Measurements from ENCODE around the gene ARHGEF19. TPM values are rescaled to one million over a fixed set of nuclear protein-coding genes. Genes with fewer than 3 reads are reported as not detected.
A peak's percentile ranks its signal among the peaks of the same experiment; 100 is the strongest.

Gene ARHGEF19
- total and polyA plus RNA-seq, 9 of the 15 experiments (the other 6 are each of a cell fraction or from before 2014, with no cell fraction given), result 0.73 to 21.0 (median 5.2) TPM

DNA sequence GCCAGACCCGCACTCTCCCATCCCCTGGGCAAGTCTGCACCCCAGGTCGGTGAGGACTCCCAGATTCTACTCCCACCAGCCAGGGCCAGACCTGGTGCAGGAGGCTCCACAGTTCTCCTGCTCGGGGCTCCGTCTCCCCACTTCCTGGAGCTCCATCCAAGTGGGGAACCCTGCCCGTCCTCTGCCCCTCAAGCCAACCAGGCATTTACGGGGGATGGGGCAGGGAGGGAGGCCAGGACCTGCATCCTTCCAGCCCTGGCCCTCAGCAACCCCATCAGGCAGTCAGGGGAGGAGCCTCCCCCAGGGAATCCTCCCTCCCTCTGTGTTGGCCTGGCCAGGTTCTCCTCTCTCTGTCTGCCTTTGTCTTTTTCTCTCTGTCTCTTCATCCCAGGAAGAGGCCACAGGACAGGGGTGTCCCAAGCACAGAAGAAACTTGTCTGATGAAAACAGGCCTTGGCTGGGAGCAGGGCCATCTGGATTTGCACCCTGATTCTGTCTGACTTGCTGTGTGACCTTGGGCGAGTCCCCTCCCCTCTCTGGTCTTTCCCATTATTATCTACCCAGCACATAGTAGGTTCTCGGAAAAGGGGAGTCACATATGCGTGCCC is 38.1 kb downstream of the ARHGEF19 start (continued):
- TF ChIP-seq REST (IDR thresholded peaks at IDR 0.05; ENCODE audit: borderline replicate concordance) (no peak), REST (CRISPR knock-in tag; IDR thresholded peaks at IDR 0.05; ENCODE audit: low read depth) (no peak), ZNF197 (CRISPR knock-in tag; IDR thresholded peaks at IDR 0.05; ENCODE audit: low read depth) (no peak), ZNF232 (CRISPR knock-in tag; IDR thresholded peaks at IDR 0.05) (no peak), ZFP36 (IDR thresholded peaks at IDR 0.05; ENCODE audit: low read depth, low read length, partially characterized antibody) (peak; percentile 86), PTBP1 (IDR thresholded peaks at IDR 0.05; ENCODE audit: low read depth, low read length) (0 out of 2 replicates have a peak, but pooled peaks have one; percentile 52), RBM25 (IDR thresholded peaks at IDR 0.05; ENCODE audit: low read depth, low read length, severe bottlenecking) (peak; percentile 91), ZEB2 (IDR thresholded peaks at IDR 0.05) (no peak), MAX (CRISPR knock-in tag; IDR thresholded peaks at IDR 0.05) (no peak), RAD21 (CRISPR knock-in tag; conservative IDR thresholded peaks at IDR 0.05 in 1 of 2, IDR thresholded peaks at IDR 0.05 in 1 of 2) (no peak), MAZ (CRISPR knock-in tag; conservative IDR thresholded peaks at IDR 0.05 in 1 of 2, IDR thresholded peaks at IDR 0.05 in 1 of 2) (no peak), RCOR1 (IDR thresholded peaks at IDR 0.05; ENCODE audit: borderline replicate concordance in 1 of 2, low read depth in 2 of 2, low read length in 2 of 2) (peak in 1 of 2 experiments; percentile 64; a peak in 2 of 4 replicates), SNIP1 (IDR thresholded peaks at IDR 0.05; ENCODE audit: low read depth) (no peak), SP2 (IDR thresholded peaks at IDR 0.05; ENCODE audit: extremely low read depth, low read depth, low read length, poor library complexity, severe bottlenecking) (no peak), ESRRA (IDR thresholded peaks at IDR 0.05; ENCODE audit: borderline replicate concordance, low read depth) (no peak), SUPT5H (IDR thresholded peaks at IDR 0.05) (no peak), TRIM24 (IDR thresholded peaks at IDR 0.05) (no peak), ZNF780A (CRISPR knock-in tag; IDR thresholded peaks at IDR 0.05) (no peak), NBN (IDR thresholded peaks at IDR 0.05; ENCODE audit: low read depth) (no peak)
- TF ChIP-seq, protein P1, sequence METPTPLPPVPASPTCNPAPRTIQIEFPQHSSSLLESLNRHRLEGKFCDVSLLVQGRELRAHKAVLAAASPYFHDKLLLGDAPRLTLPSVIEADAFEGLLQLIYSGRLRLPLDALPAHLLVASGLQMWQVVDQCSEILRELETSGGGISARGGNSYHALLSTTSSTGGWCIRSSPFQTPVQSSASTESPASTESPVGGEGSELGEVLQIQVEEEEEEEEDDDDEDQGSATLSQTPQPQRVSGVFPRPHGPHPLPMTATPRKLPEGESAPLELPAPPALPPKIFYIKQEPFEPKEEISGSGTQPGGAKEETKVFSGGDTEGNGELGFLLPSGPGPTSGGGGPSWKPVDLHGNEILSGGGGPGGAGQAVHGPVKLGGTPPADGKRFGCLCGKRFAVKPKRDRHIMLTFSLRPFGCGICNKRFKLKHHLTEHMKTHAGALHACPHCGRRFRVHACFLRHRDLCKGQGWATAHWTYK (CRISPR knock-in tag; IDR thresholded peaks at IDR 0.05), result no peak

All from K562 (cell line).